PC-3 (cell line): ENCODE results near the gene WDR86.

Experiments
- CTCF ChIP-seq: fragments of 300-600 bp; sonication (generic); conservative IDR thresholded peaks from 2 replicates; pipeline ENCODE4 v1.5.1; 2017; ENCODE audit warnings: antibody characterized with exemption, low read depth, mild to moderate bottlenecking, low read length
- EZH2phosphoT487 ChIP-seq: fragments of 300-600 bp; sonication (generic); IDR thresholded peaks from 2 replicates; pipeline ENCODE4 v1.6.1; 2018; ENCODE audit warnings: mild to moderate bottlenecking, antibody characterized with exemption, low read length, borderline replicate concordance

DNA sequence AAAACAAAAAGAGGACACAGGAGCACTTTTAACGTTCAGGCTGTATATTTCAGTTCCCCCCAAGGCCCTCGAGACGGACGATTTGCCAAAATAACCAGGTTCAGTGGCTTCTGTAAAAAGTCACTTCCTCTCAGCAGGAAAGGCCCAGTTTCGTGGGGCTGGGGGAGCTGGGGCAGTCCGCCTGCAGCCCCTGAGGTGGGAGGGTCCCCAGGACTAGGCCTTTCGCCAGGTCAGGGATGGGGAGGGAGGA is 28.8 kb downstream of the WDR86 start:
- TF ChIP-seq CTCF (no peak), EZH2phosphoT487 (no peak)
